SK-N-SH (cell line): ENCODE measurements around the gene ASH1L.

ENCODE experiments used
- CTCF ChIP-seq: fragments of 200-600 bp; sonication (generic); IDR thresholded peaks from 2 replicates; pipeline ENCODE4 v1.6.1; 2017; ENCODE audit warnings: antibody characterized with exemption, mild to moderate bottlenecking, moderate library complexity
- GATA2 ChIP-seq: sonication (generic); formaldehyde crosslinking; IDR thresholded peaks from 2 replicates; pipeline ENCODE4 v1.5.0; 2020; ENCODE audit warnings: mild to moderate bottlenecking, missing genetic modification reagents
- MEF2A ChIP-seq: IDR thresholded peaks from 2 replicates; pipeline ENCODE4 v1.4.0; 2012; ENCODE audit warnings: low read depth, borderline replicate concordance
- RAD21 ChIP-seq: IDR thresholded peaks from 2 replicates; pipeline ENCODE4 v1.6.1; 2012; ENCODE audit warnings: mild to moderate bottlenecking, low read length
- SMC3 ChIP-seq: IDR thresholded peaks from 2 replicates; pipeline ENCODE4 v1.6.1; 2012; ENCODE audit warnings: low read depth, low read length, improper control_type of control experiment

GRCh38 chr1:155553349-155553748 is 9.3 kb downstream of the ASH1L start:
- TF ChIP-seq CTCF (no peak), SMC3 (no peak), RAD21 (no peak), GATA2 (CRISPR knock-in tag) (no peak), MEF2A (no peak)
